Kidney epithelial cell (primary cell): ENCODE data around the gene DIPK1A. TPM values are rescaled to one million over a fixed set of nuclear protein-coding genes. Genes with fewer than 3 reads are reported as not detected.

Experiments
- DNase-seq: peaks from one replicate; pipeline ENCODE4 v3.0.0-alpha.2; 2010; ENCODE audit warnings: low read depth
- H3K27me3 ChIP-seq: 2 replicates; pipeline ENCODE4 v1.6.0; 2011; ENCODE audit warnings: low read length; ENCODE audit not compliant: control insufficient read depth, insufficient read depth
- H3K36me3 ChIP-seq: 2 replicates; pipeline ENCODE4 v1.5.1; 2011; ENCODE audit warnings: low read length; ENCODE audit not compliant: control insufficient read depth, insufficient read depth
- H3K4me3 ChIP-seq: 2 replicates; pipeline ENCODE4 v1.5.1; 2011; ENCODE audit warnings: low read depth, mild to moderate bottlenecking, control low read depth, low read length
- CTCF ChIP-seq: IDR thresholded peaks from 2 replicates; pipeline ENCODE4 v1.5.1; 2011; ENCODE audit warnings: mild to moderate bottlenecking, moderate library complexity, low read length, control low read depth, inconsistent platforms; ENCODE audit not compliant: insufficient read depth, poor library complexity, severe bottlenecking
- total RNA-seq: library from RNA; depleted of rRNA; stranded (reverse); fragments of >200 nt; gene quantifications from 2 replicates; pipeline ENCODE4 v1.2.3, GENCODE V29; 2015

Gene DIPK1A
- total RNA-seq, 1 donor from 2014 or later, result 1.8 TPM

GRCh38 chr1:93002781-93003180 lies 41.5 kb upstream of the DIPK1A start:
- H3K27me3 ChIP-seq, result peaks cover 3% of the 10 kb centered on the region
- H3K36me3 ChIP-seq, result no peaks in the 10 kb centered on the region
- TF ChIP-seq CTCF, result no peak
- no peak for DNase-seq
- H3K4me3 ChIP-seq, result no peak overlapping the region

- Histone ChIP-seq H3K36me3 (no peaks in the 10 kb centered on the region), H3K27me3 (peaks cover 3% of the 10 kb centered on the region), H3K4me3 (no peak overlapping the region)
- no peak for TF ChIP-seq CTCF
- DNase-seq, result no peak
These were observed 40.6 kb upstream of the DIPK1A start for GRCh38 chr1:93001893-93002292.

- Histone ChIP-seq H3K4me3 (no peak overlapping the region), H3K27me3 (peaks cover 3% of the 10 kb centered on the region), H3K36me3 (no peaks in the 10 kb centered on the region)
- DNase-seq, result no peak
- no peak for TF ChIP-seq CTCF
These were observed 39.5 kb upstream of the DIPK1A start for GRCh38 chr1:93000751-93001175.

- no peaks in the 10 kb centered on the region for H3K36me3 ChIP-seq
- no peak overlapping the region for H3K4me3 ChIP-seq
- TF ChIP-seq CTCF, result no peak
- peaks cover 3% of the 10 kb centered on the region for H3K27me3 ChIP-seq
- no peak for DNase-seq
These were observed 39.0 kb upstream of the DIPK1A start for GRCh38 chr1:93000291-93000690.

GRCh38 chr1:92998821-92999220 lies 37.6 kb upstream of the DIPK1A start:
- H3K36me3 ChIP-seq, result no peaks in the 10 kb centered on the region
- DNase-seq, result no peak
- H3K4me3 ChIP-seq, result no peak overlapping the region
- H3K27me3 ChIP-seq, result peaks cover 3% of the 10 kb centered on the region
- no peak for TF ChIP-seq CTCF
